Measurements from ENCODE around the gene FRMD5. TPM values are rescaled to one million over a fixed set of nuclear protein-coding genes. Genes with fewer than 3 reads are reported as not detected.

The FRMD5 gene
- total and polyA plus RNA-seq, 2 experiments from 2014 or later: 5.9 to 10.1 TPM

GRCh38 chr15:44035781-44036699 is 159.0 kb downstream of the FRMD5 start:
- no peaks in the 10 kb centered on the region for H3K9me2 ChIP-seq (ENCODE audit: insufficient read depth)
- H3K4me3 ChIP-seq: no peak overlapping the region
- H2AFZ ChIP-seq: no peak overlapping the region
- H3K4me1 ChIP-seq (ENCODE audit: insufficient read depth): peaks cover 14% of the 10 kb centered on the region; the same call in 1 of the 2 replicates
- H4K20me1 ChIP-seq (replicated peaks; ENCODE audit: insufficient read depth): no peaks in the 10 kb centered on the region
- no peak for DNase-seq (ENCODE audit: low spot score)
- no peaks in the 10 kb centered on the region for H3K36me3 ChIP-seq (ENCODE audit: insufficient read depth)
- Mint-ChIP-seq H3K36me3 (ENCODE audit: low read depth) (no peaks in the 10 kb centered on the region), H3K4me3 (no peak overlapping the region), H3K4me1 (peaks cover 11% of the 10 kb centered on the region), H3K9me3 (no peaks in the 10 kb centered on the region; the same call in 2 of the 3 replicates), H3K27me3 (ENCODE audit: insufficient read depth, low read depth, poor library complexity) (no peaks in the 10 kb centered on the region), H3K27ac (no peak overlapping the region)
- H3F3A ChIP-seq (replicated peaks; ENCODE audit: low read depth): no peaks in the 10 kb centered on the region
- no peak for TF ChIP-seq EZH2 (IDR thresholded peaks at IDR 0.05; ENCODE audit: low read depth, unreplicated experiment)
- TF ChIP-seq STAT1 (IDR thresholded peaks at IDR 0.05; ENCODE audit: unreplicated experiment): no peak
- no peak for TF ChIP-seq EZH2phosphoT487 (IDR thresholded peaks at IDR 0.05; ENCODE audit: unreplicated experiment)
- H3K27ac ChIP-seq (ENCODE audit: low read depth): no peak overlapping the region; the same call in 1 of the 2 replicates
- H3K4me2 ChIP-seq: no peak overlapping the region
- no peak for ATAC-seq
- no peaks in the 10 kb centered on the region; the same call in 1 of the 2 replicates for H3K79me2 ChIP-seq (replicated peaks; ENCODE audit: insufficient read depth)
- no peaks in the 10 kb centered on the region for H3K27me3 ChIP-seq (ENCODE audit: insufficient read depth)

- no peak for DNase-seq (ENCODE audit: low spot score)
- no peak overlapping the region for H3K27ac Mint-ChIP-seq
- Histone ChIP-seq H3K27ac (ENCODE audit: low read depth) (no peak overlapping the region), H3K27me3 (ENCODE audit: insufficient read depth) (no peaks in the 10 kb centered on the region), H3K4me1 (ENCODE audit: insufficient read depth) (peaks cover 22% of the 10 kb centered on the region), H3K36me3 (ENCODE audit: insufficient read depth) (no peaks in the 10 kb centered on the region), H4K20me1 (replicated peaks; ENCODE audit: insufficient read depth) (no peaks in the 10 kb centered on the region), H3K4me3 (no peak overlapping the region), H3F3A (replicated peaks; ENCODE audit: low read depth) (no peaks in the 10 kb centered on the region), H3K9me2 (ENCODE audit: insufficient read depth) (no peaks in the 10 kb centered on the region), H3K79me2 (replicated peaks; ENCODE audit: insufficient read depth) (no peaks in the 10 kb centered on the region; the same call in 1 of the 2 replicates), H3K4me2 (no peak overlapping the region), H2AFZ (no peak overlapping the region)
- no peak overlapping the region for H3K4me3 Mint-ChIP-seq
- no peaks in the 10 kb centered on the region; the same call in 2 of the 3 replicates for H3K9me3 Mint-ChIP-seq
- peaks cover 18% of the 10 kb centered on the region for H3K4me1 Mint-ChIP-seq
- H3K36me3 Mint-ChIP-seq (ENCODE audit: low read depth): no peaks in the 10 kb centered on the region
- no peaks in the 10 kb centered on the region for H3K27me3 Mint-ChIP-seq (ENCODE audit: insufficient read depth, low read depth, poor library complexity)
- no peak for ATAC-seq
- TF ChIP-seq CTCF (conservative IDR thresholded peaks at IDR 0.05; ENCODE audit: low read depth in 2 of 2) (no peak), STAT1 (IDR thresholded peaks at IDR 0.05; ENCODE audit: unreplicated experiment) (no peak), EZH2phosphoT487 (IDR thresholded peaks at IDR 0.05; ENCODE audit: unreplicated experiment) (no peak), JUNB (IDR thresholded peaks at IDR 0.05; ENCODE audit: unreplicated experiment) (no peak), POLR2AphosphoS5 (IDR thresholded peaks at IDR 0.05; ENCODE audit: low read depth) (no peak), ETS1 (IDR thresholded peaks at IDR 0.05) (no peak), NANOG (IDR thresholded peaks at IDR 0.05; ENCODE audit: borderline replicate concordance) (no peak), ZNF331 (CRISPR knock-in tag; IDR thresholded peaks at IDR 0.05; ENCODE audit: low read depth) (no peak), EZH2 (IDR thresholded peaks at IDR 0.05; ENCODE audit: low read depth, unreplicated experiment) (no peak), ZNF462 (CRISPR knock-in tag; IDR thresholded peaks at IDR 0.05) (no peak)
Measured at GRCh38 chr15:44034933-44035624, 160.0 kb downstream of the FRMD5 start.

All from GM23338 (cell line).